Adrenal gland (tissue), 12 donors: ENCODE data around the gene USP6NL. TPM values are rescaled to one million over a fixed set of nuclear protein-coding genes. Genes with fewer than 3 reads are reported as not detected.
A peak's percentile ranks its signal among the peaks of the same experiment; 100 is the strongest.

ENCODE experiments used
- DNase-seq, 7 donors: peaks; one replicate each; pipeline ENCODE4 v3.0.0-alpha.2; 2019 to 2020
- H3K27ac ChIP-seq, 5 donors: fragments of 200-600 bp; sonication (generic) in 4 of 5; 1 replicate in 3 of 5; 2 replicates in 2 of 5; pipeline versions ENCODE4 v1.5.1 to v1.8.0; 2016 to 2020; ENCODE audit warnings: mild to moderate bottlenecking in 1 of 5
- H3K27me3 ChIP-seq: fragments of 200-600 bp; 2 replicates; pipeline ENCODE4 v1.8.0; 2021
- H3K36me3 ChIP-seq, 2 donors: fragments of 200-600 bp; replicated peaks in 1 of 2; 1 replicate in 1 of 2; 2 replicates in 1 of 2; pipeline versions ENCODE4 v1.5.1 to v1.8.0; 2018 to 2022
- H3K4me1 ChIP-seq, 2 donors: fragments of 200-600 bp; replicated peaks in 1 of 2; 1 replicate in 1 of 2; 2 replicates in 1 of 2; pipeline versions ENCODE4 v1.5.1 to v1.8.0; 2018 to 2021
- H3K4me3 ChIP-seq, 4 donors: fragments of 200-600 bp; sonication (generic) in 3 of 4; one replicate each; pipeline ENCODE4 v1.5.1; 2016 to 2018
- H3K9me3 ChIP-seq, 3 donors: fragments of 200-600 bp; sonication (generic) in 1 of 3; replicated peaks in 1 of 3; 1 replicate in 2 of 3; 2 replicates in 1 of 3; pipeline versions ENCODE4 v1.5.1 to v1.8.0; 2016 to 2021
- POLR2A ChIP-seq, 2 donors: fragments of 450-650 bp; IDR thresholded peaks; one replicate each; pipeline ENCODE4 v1.6.1; 2017; ENCODE audit warnings: antibody characterized with exemption in 2 of 2, mild to moderate bottlenecking in 2 of 2, moderate library complexity in 1 of 2
- WGBS, 4 donors: extraction: QIAGEN DNeasy Blood & Tissue Kit in 2 of 4; methylation state at CpG; one replicate each; pipeline versions ENCODE4 v1.1.5 to v1.1.7; 2013 to 2017; 5-methylcytosine and 5-hydroxymethylcytosine counted together
- intact Hi-C, 2 donors: fragments of 100-400 bp; cut with DNase I; formaldehyde crosslinking; loops; one replicate each; pipeline versions ENCODE4 v1.14.1 to v1.15.0; 2022 to 2023
- polyA plus RNA-seq, 3 donors: library from polyadenylated mRNA; stranded (reverse); fragments of 200-250 nt in 2 of 3; fragments of 350-450 nt in 1 of 3; fragmentation: Illumina TruSeq in 1 of 3; extraction: RNeasy Lipid Tissue Mini Kit (QIAGEN cat#74804) in 1 of 3; gene quantifications; one replicate each; pipeline ENCODE4 v1.2.3, GENCODE V29; 2013 to 2014
- total RNA-seq, 9 donors: library from RNA; depleted of rRNA in 4 of 9; stranded (reverse); fragments of >200 nt in 4 of 9; fragments of 120-200 nt in 1 of 9; fragmentation: NEBNext Ultra II Directional in 1 of 9; extraction: Animal tissue kit (Norgen Biotek cat#: 25700) in 1 of 9; gene quantifications; one replicate each; pipeline versions ENCODE4 v1.1.0 to v1.2.4, GENCODE V29; 2013 to 2023
- TF ChIP-seq, protein P1 (sequence below), 6 experiments: fragments of 450-650 bp in 4 of 6; fragments of 200-600 bp in 2 of 6; sonication (generic) in 1 of 6; IDR thresholded peaks; 1 replicate in 5 of 6; 2 replicates in 1 of 6; pipeline versions ENCODE4 v1.5.1 to v1.8.0; 2016 to 2021; ENCODE audit warnings: antibody characterized with exemption in 6 of 6, mild to moderate bottlenecking in 2 of 6, moderate library complexity in 1 of 6
- donor health status: healthy with polysubstance abuse.
- donor health status: Bipolar disorder and iron deficiency.
- donor health status: DM: yes; HTN: yes; CAD: no.
- donor health status: DM: no; HTN: no; CAD: no.
- donor health status: DM: no; HTN: no; CAD: no.
- donor health status: DM: yes; HTN: yes; CAD: no.

USP6NL gene
- total and polyA plus RNA-seq, 12 donors, result 3.5 to 35.1 (median 19.8) TPM

DNA sequence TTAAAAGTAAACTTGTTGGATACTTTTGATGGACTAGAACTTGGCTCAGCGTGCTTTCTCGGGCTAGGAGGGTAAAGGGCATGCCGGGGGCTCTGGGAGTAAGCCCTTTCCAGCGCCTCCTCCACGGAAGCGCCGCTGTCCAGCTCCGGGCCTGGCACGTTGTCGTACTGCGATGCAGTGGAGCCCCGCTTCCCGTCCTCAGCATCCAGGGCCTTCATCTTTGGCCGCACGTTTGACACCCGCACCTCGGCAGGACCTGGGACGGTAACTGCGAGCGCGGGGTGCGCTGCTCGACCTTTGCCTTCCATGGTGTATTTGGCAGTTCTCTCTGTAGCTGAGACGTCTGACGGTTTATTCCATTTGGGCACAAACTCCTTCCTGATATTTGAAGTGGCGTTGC is 148.3 kb downstream of the USP6NL start:
- DNase-seq, result no peak
- no peak overlapping the region for H3K27ac ChIP-seq
- peaks cover 0 to 21% of the 10 kb centered on the region in 2 donors for H3K36me3 ChIP-seq
- intact Hi-C loops, result no loop called here
- H3K4me3 ChIP-seq, result no peak overlapping the region
- no peaks in the 10 kb centered on the region for H3K27me3 ChIP-seq
- WGBS, 4 donors, result 95 to 99% (median 96%) methylated on average over 26 of the region's 26 CpGs
- no peaks in the 10 kb centered on the region for H3K9me3 ChIP-seq
- TF ChIP-seq, protein P1, sequence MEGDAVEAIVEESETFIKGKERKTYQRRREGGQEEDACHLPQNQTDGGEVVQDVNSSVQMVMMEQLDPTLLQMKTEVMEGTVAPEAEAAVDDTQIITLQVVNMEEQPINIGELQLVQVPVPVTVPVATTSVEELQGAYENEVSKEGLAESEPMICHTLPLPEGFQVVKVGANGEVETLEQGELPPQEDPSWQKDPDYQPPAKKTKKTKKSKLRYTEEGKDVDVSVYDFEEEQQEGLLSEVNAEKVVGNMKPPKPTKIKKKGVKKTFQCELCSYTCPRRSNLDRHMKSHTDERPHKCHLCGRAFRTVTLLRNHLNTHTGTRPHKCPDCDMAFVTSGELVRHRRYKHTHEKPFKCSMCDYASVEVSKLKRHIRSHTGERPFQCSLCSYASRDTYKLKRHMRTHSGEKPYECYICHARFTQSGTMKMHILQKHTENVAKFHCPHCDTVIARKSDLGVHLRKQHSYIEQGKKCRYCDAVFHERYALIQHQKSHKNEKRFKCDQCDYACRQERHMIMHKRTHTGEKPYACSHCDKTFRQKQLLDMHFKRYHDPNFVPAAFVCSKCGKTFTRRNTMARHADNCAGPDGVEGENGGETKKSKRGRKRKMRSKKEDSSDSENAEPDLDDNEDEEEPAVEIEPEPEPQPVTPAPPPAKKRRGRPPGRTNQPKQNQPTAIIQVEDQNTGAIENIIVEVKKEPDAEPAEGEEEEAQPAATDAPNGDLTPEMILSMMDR (IDR thresholded peaks at IDR 0.05), result no peak
- no peak for TF ChIP-seq POLR2A (IDR thresholded peaks at IDR 0.05)
- peaks cover 2 to 8% of the 10 kb centered on the region in 2 donors for H3K4me1 ChIP-seq

DNA sequence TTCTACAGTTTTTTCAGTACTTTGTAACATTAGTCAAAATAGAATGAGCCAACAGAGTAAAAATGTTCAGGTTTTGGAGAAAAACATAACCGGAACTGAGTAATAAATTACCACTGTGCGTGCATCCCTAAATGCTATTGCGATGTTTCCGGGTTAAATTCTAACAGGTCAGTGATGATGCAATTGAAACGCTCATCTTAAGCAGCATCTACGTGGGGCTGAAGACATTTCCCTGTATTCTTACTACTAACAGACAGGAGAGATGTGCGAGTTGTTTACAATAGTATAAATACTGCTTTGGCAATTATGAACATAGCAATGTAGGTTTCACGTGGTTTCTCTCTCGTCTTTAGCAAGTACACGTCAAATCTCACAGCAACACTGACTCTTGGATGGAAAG is 149.4 kb downstream of the USP6NL start:
- H3K4me3 ChIP-seq, result no peak overlapping the region

DNA sequence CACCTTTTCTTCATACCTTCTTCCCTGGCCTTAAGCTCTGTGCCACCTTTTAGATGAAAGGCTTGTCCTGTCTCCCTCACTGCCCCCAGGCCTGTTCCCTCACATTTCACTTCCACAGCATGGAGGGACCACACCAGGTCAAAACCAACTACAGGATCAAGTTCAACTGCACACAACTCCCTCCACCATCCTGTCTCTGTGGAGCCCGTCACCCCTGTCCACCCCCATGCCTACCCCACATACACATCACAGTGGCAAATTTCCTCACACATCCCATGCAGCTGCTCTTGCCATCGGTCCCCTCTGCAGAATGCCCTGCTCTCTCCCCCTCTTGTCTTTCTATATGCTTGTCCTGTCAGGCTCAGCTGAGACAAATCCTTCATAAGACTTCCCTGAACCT is 154.1 kb downstream of the USP6NL start:
- H3K4me3 ChIP-seq, result no peak overlapping the region
- H3K4me1 ChIP-seq, result no peaks in the 10 kb centered on the region
- TF ChIP-seq, protein P1 (IDR thresholded peaks at IDR 0.05), result no peak
- no peak for TF ChIP-seq POLR2A (IDR thresholded peaks at IDR 0.05)
- DNase-seq, result no peak
- H3K9me3 ChIP-seq, result no peaks in the 10 kb centered on the region
- no peak overlapping the region for H3K27ac ChIP-seq
- intact Hi-C loops, result no loop called here
- H3K36me3 ChIP-seq, result peaks cover 0 to 5% of the 10 kb centered on the region in 2 donors
- WGBS, 4 donors, result 91 to 98% (median 95%) methylated on average over 2 of the region's 2 CpGs
- H3K27me3 ChIP-seq, result no peaks in the 10 kb centered on the region

More for the DNA sequence above, 149.4 kb downstream of the USP6NL start:
- WGBS, 4 donors, result 92 to 96% (median 95%) methylated on average over 10 of the region's 10 CpGs
- TF ChIP-seq, protein P1 (IDR thresholded peaks at IDR 0.05), result no peak
- no peak for TF ChIP-seq POLR2A (IDR thresholded peaks at IDR 0.05)
- intact Hi-C loops, result no loop called here
- H3K27ac ChIP-seq, result no peak overlapping the region
- DNase-seq, result no peak
- H3K36me3 ChIP-seq, result peaks cover 0 to 21% of the 10 kb centered on the region in 2 donors
- H3K27me3 ChIP-seq, result no peaks in the 10 kb centered on the region
- no peaks in the 10 kb centered on the region for H3K9me3 ChIP-seq
- peaks cover 0 to 5% of the 10 kb centered on the region in 2 donors for H3K4me1 ChIP-seq

DNA sequence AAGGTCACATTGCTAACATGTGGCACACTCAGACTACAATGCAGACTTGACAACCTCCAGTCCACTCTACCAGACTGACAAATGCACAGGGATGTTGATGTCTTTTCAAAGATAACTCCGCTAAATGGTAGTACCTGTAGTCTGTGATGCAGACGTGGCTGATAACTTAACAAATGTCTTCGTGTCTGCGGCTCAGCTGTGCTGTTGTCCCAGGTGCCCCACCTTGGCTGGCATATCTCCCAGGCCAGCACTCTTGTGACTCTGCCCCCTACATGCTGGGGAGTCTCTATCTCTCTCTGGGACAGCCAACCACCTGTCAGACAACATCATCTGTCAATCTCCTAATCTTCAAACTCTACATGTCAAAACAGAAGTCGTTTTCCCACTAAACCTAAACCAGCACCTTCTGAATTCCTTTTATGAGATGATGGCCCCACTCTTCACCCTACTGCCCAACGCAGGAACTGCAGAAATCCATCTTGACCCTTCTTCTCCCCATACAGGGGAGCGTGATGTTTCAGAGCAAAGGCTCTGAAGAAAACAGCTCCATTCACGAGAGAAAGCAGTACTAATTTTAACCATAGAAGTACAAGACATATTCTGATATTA is 156.4 kb downstream of the USP6NL start:
- no peak overlapping the region for H3K27ac ChIP-seq
- no peaks in the 10 kb centered on the region for H3K4me1 ChIP-seq
- TF ChIP-seq, protein P1 (IDR thresholded peaks at IDR 0.05), result no peak
- no peak for TF ChIP-seq POLR2A (IDR thresholded peaks at IDR 0.05)
- WGBS, 4 donors, result 83 to 89% (median 86%) methylated on average over 8 of the region's 8 CpGs
- H3K36me3 ChIP-seq, result no peaks in the 10 kb centered on the region
- intact Hi-C loops, result no loop called here
- H3K27me3 ChIP-seq, result no peaks in the 10 kb centered on the region
- H3K9me3 ChIP-seq, result no peaks in the 10 kb centered on the region
- DNase-seq, result peak in 1 of 7 donors; percentile 25
- no peak overlapping the region for H3K4me3 ChIP-seq
